H1 (cell line): ENCODE data around the gene MCF2L2. TPM values are rescaled to one million over a fixed set of nuclear protein-coding genes. Genes with fewer than 3 reads are reported as not detected.

Experiments
- PHF8 ChIP-seq: fragments of 200-600 bp; sonication (generic); conservative IDR thresholded peaks from 2 replicates; pipeline ENCODE4 v1.7.1; 2012; ENCODE audit warnings: low read depth, mild to moderate bottlenecking, inconsistent platforms, low read length, moderate library complexity
- RFX5 ChIP-seq: IDR thresholded peaks from 2 replicates; pipeline ENCODE4 v1.6.1; 2011; ENCODE audit warnings: low read depth, low read length, improper control_type of control experiment, borderline replicate concordance
- SIRT6 ChIP-seq: IDR thresholded peaks from one replicate; pipeline ENCODE4 v1.7.1; 2012; ENCODE audit warnings: low read length, inconsistent platforms
- TAF1 ChIP-seq: IDR thresholded peaks from 2 replicates; pipeline ENCODE4 v1.6.1; 2011; ENCODE audit warnings: mild to moderate bottlenecking, low read depth, low read length
- TBP ChIP-seq: IDR thresholded peaks from 2 replicates; pipeline ENCODE4 v1.6.1; 2011; ENCODE audit warnings: low read depth, low read length, improper control_type of control experiment
- polyA plus RNA-seq, 7 experiments: library from polyadenylated mRNA; depleted of rRNA in 3 of 7; stranded (reverse) in 5 of 7; unstranded in 2 of 7; fragments of >200 nt in 5 of 7; fragments of 200-250 nt in 2 of 7; gene quantifications; 1 replicate in 5 of 7; 2 replicates in 1 of 7; 4 replicates in 1 of 7; pipeline versions ENCODE4 v1.2.1 to v1.2.3, GENCODE V29; 2011 to 2013; ENCODE audit warnings: missing spikeins in 2 of 7, mixed read lengths in 2 of 7
- total RNA-seq: library from RNA; stranded (reverse); fragmentation: NEBNext Ultra II Directional; extraction: Animal tissue kit (Norgen Biotek cat#: 25700); gene quantifications from 2 replicates; pipeline ENCODE4 v1.2.1, GENCODE V29; 2021

Gene MCF2L2
- total and polyA plus RNA-seq, 2 of the 8 experiments (the other 6 are each of a cell fraction or from before 2014, with no cell fraction given): 4.1 to 13.7 TPM

DNA sequence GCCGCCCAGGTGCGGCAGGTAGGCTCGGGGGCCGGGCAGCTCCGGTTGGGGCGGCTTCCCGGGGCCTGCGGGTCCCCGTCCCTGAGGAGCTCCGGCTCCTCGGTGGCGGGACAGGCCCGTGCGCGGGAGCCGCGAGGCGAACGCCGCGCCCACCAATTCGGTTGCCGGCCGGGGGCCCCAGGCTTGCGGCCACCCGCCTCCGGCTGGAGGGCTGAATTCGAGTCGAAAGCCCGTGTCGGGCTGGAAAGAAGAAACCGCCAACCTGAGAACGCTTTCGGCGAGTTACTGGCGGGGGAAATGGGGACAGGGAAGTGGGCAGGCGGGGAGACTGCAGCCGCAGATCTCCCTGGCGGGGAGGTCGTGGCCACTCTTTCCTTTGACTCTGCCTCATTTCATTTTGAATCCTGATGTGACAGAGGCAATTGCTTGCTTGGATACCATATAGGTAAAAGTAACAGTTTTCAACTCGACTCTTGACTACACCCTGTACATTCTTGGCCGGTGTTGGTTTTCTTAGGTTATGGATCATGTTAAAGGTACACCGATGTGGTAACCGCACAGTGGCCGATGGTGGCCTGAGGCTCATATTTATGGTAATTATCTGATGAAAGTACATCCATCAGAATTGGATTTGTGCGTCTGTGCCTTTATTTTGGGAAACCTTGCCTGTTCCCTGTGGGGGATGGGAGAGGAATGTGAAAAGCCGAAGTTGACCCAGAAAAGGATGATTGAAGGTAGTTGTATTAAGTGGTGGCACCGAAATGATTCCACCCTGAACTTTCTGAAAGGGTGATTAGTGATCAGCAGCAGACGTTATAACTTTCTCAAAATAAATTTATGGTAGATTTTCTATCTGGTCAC, 173.7 kb downstream of the MCF2L2 start (continued):
- TF ChIP-seq RFX5: no peak
- TF ChIP-seq PHF8: peak; percentile 31; the same call in 1 of the 2 replicates
- TF ChIP-seq TBP: 0 out of 2 replicates have a peak, but pooled peaks have one; percentile 24
- peak; percentile 70; the same call in 1 of the 2 replicates for TF ChIP-seq TAF1
- no peak for TF ChIP-seq SIRT6
